Hepatocyte (in vitro differentiated cells): ENCODE data around the gene DGKI. TPM values are rescaled to one million over a fixed set of nuclear protein-coding genes. Genes with fewer than 3 reads are reported as not detected.

ENCODE experiments used
- DNase-seq: peaks from one replicate; pipeline ENCODE4 v3.0.0-alpha.2; 2016; ENCODE audit warnings: low spot score
- H2AFZ ChIP-seq: fragments of 200-600 bp; sonication (generic); 2 replicates; pipeline ENCODE4 v1.6.0; 2016; ENCODE audit warnings: antibody characterized with exemption, mild to moderate bottlenecking
- H3K27ac ChIP-seq: fragments of 200-600 bp; sonication (generic); 2 replicates; pipeline ENCODE4 v1.5.1; 2016; ENCODE audit warnings: mild to moderate bottlenecking
- H3K27me3 ChIP-seq: fragments of 200-600 bp; sonication (generic); 2 replicates; pipeline ENCODE4 v1.6.1; 2016
- H3K36me3 ChIP-seq: fragments of 200-600 bp; sonication (generic); replicated peaks from 2 replicates; pipeline ENCODE4 v1.5.1; 2016; ENCODE audit warnings: low read depth; ENCODE audit not compliant: insufficient read depth
- H3K4me1 ChIP-seq: fragments of 200-600 bp; sonication (generic); 2 replicates; pipeline ENCODE4 v1.5.1; 2016; ENCODE audit warnings: mild to moderate bottlenecking, moderate library complexity; ENCODE audit not compliant: insufficient read depth
- H3K4me2 ChIP-seq: fragments of 200-600 bp; sonication (generic); 2 replicates; pipeline ENCODE4 v1.6.0; 2016
- H3K4me3 ChIP-seq: fragments of 200-600 bp; sonication (generic); 2 replicates; pipeline ENCODE4 v1.5.1; 2016; ENCODE audit warnings: mild to moderate bottlenecking
- H3K79me2 ChIP-seq: fragments of 200-600 bp; sonication (generic); 2 replicates; pipeline ENCODE4 v1.6.0; 2017; ENCODE audit warnings: mild to moderate bottlenecking
- H3K9me2 ChIP-seq: fragments of 200-600 bp; sonication (generic); replicated peaks from 2 replicates; pipeline ENCODE4 v1.6.0; 2017; ENCODE audit warnings: mild to moderate bottlenecking; ENCODE audit not compliant: insufficient read depth
- H3K9me3 ChIP-seq: fragments of 200-600 bp; sonication (generic); 2 replicates; pipeline ENCODE4 v1.5.1; 2016; ENCODE audit warnings: low read depth, mild to moderate bottlenecking
- H4K20me1 ChIP-seq: fragments of 200-600 bp; sonication (generic); 2 replicates; pipeline ENCODE4 v1.6.0; 2016; ENCODE audit warnings: mild to moderate bottlenecking; ENCODE audit not compliant: insufficient read depth, poor library complexity, severe bottlenecking
- EZH2 ChIP-seq: fragments of 200-600 bp; sonication (generic); IDR thresholded peaks from 2 replicates; pipeline ENCODE4 v1.6.1; 2016; ENCODE audit warnings: antibody characterized with exemption, mild to moderate bottlenecking, borderline replicate concordance
- EZH2phosphoT487 ChIP-seq: fragments of 200-600 bp; sonication (generic); IDR thresholded peaks from one replicate; pipeline ENCODE4 v1.6.1; 2018; ENCODE audit warnings: antibody characterized with exemption, mild to moderate bottlenecking, low read depth, moderate library complexity; ENCODE audit not compliant: unreplicated experiment, severe bottlenecking
- WGBS: methylation state at CpG from one replicate; pipeline ENCODE4 v1.1.6; 2016; ENCODE audit warnings: low lambda C conversion rate; ENCODE audit errors: missing lambda C conversion rate; 5-methylcytosine and 5-hydroxymethylcytosine counted together
- polyA plus RNA-seq: library from polyadenylated mRNA; unstranded; fragments of >200 nt; fragmentation: Nextera tagmentation; extraction: Ambion mirVana; gene quantifications from 2 replicates; pipeline ENCODE4 v1.2.1, GENCODE V29; 2016
- total RNA-seq: library from RNA; depleted of rRNA; stranded (reverse); fragments of >200 nt; gene quantifications from 2 replicates; pipeline ENCODE4 v1.2.3, GENCODE V29; 2014
- TF ChIP-seq, protein P1 (sequence below): fragments of 200-600 bp; sonication (generic); IDR thresholded peaks from 2 replicates; pipeline ENCODE4 v1.5.1; 2016; ENCODE audit warnings: antibody characterized with exemption, mild to moderate bottlenecking; ENCODE audit not compliant: poor library complexity

DGKI gene
- total and polyA plus RNA-seq, 2 experiments from 2014 or later, result 0.47 to 1.8 TPM

DNA sequence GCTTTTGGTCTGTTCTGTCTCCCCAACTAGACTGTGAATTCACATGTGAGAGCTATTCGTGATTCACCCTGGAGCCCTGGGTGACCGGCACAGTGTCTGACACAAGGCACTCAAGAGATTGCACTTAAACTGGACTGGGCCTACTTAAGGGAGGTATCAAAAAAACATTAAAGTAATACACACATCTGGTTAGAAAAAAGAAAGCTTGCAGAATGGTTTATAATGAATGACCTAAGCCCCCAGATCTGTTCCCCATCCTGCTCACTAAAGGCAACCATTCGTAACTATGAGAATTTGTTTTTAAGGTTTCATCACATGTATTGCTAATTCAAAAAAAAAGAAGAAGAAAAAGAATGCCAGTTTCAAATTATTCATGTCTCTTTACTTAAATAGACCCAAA lies 74.5 kb downstream of the DGKI start:
- H3K4me3 ChIP-seq, result no peak overlapping the region
- no peaks in the 10 kb centered on the region for H3K9me3 ChIP-seq
- no peaks in the 10 kb centered on the region for H4K20me1 ChIP-seq
- TF ChIP-seq, protein P1, sequence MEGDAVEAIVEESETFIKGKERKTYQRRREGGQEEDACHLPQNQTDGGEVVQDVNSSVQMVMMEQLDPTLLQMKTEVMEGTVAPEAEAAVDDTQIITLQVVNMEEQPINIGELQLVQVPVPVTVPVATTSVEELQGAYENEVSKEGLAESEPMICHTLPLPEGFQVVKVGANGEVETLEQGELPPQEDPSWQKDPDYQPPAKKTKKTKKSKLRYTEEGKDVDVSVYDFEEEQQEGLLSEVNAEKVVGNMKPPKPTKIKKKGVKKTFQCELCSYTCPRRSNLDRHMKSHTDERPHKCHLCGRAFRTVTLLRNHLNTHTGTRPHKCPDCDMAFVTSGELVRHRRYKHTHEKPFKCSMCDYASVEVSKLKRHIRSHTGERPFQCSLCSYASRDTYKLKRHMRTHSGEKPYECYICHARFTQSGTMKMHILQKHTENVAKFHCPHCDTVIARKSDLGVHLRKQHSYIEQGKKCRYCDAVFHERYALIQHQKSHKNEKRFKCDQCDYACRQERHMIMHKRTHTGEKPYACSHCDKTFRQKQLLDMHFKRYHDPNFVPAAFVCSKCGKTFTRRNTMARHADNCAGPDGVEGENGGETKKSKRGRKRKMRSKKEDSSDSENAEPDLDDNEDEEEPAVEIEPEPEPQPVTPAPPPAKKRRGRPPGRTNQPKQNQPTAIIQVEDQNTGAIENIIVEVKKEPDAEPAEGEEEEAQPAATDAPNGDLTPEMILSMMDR, result no peak
- no peak for TF ChIP-seq EZH2
- no peak for TF ChIP-seq EZH2phosphoT487
- no peaks in the 10 kb centered on the region for H3K9me2 ChIP-seq
- no peak overlapping the region for H2AFZ ChIP-seq
- DNase-seq, result no peak
- no peaks in the 10 kb centered on the region for H3K27me3 ChIP-seq
- no peaks in the 10 kb centered on the region for H3K79me2 ChIP-seq
- no peak overlapping the region for H3K27ac ChIP-seq
- no peaks in the 10 kb centered on the region for H3K4me1 ChIP-seq
- WGBS, result 86% methylated on average over 3 of the region's 3 CpGs
- H3K36me3 ChIP-seq, result no peaks in the 10 kb centered on the region
- no peak overlapping the region for H3K4me2 ChIP-seq

DNA sequence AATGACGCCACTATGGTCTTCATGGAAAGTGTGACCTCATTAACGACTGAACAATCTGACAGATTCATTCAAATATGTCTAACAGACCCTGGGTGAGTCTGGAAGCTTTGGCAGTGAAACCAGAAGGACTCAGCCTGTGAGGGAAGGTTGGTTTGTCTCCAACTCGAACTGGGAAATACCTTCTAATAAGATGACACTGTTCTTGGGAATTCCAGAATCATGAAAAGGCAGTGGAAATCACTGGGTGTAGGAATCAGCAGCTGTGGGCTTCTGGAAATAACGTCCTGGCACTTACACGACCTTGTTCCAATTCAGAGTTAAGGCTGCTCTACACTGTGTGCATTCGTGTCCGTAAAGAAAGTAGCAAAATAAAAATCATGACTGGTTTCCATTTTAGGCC lies 75.1 kb downstream of the DGKI start:
- Histone ChIP-seq H3K27ac (no peak overlapping the region), H3K27me3 (no peaks in the 10 kb centered on the region), H4K20me1 (no peaks in the 10 kb centered on the region), H3K4me3 (no peak overlapping the region), H3K9me3 (no peaks in the 10 kb centered on the region), H3K36me3 (no peaks in the 10 kb centered on the region), H2AFZ (no peak overlapping the region), H3K4me1 (no peaks in the 10 kb centered on the region), H3K4me2 (no peak overlapping the region), H3K79me2 (no peaks in the 10 kb centered on the region), H3K9me2 (no peaks in the 10 kb centered on the region)
- DNase-seq, result no peak
- TF ChIP-seq EZH2 (no peak), EZH2phosphoT487 (no peak)
- TF ChIP-seq, protein P1, result no peak
- 91% methylated on average over 7 of the region's 7 CpGs for WGBS

DNA sequence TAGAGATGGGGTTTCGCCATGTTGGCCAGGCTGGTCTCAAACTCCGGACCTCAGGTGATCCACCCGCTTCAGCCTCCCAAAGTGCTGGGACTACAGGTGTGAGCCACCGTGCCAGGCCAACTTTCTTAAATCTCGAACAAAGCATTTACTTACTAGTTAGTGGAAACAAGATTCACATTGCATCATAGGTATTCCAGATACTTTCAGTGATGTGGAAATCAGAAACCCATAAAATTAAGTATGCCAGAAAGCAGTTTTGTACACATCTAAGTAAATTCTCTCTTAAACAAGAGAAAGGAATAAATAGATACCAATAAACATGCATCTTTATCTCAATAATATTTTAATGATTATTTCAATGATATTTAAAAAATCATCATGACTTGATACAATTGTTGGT lies 75.5 kb downstream of the DGKI start:
- no peaks in the 10 kb centered on the region for H4K20me1 ChIP-seq
- DNase-seq, result no peak
- no peaks in the 10 kb centered on the region for H3K9me3 ChIP-seq
- no peaks in the 10 kb centered on the region for H3K4me1 ChIP-seq
- no peak overlapping the region for H2AFZ ChIP-seq
- no peak overlapping the region for H3K4me3 ChIP-seq
- TF ChIP-seq EZH2 (no peak), EZH2phosphoT487 (no peak)
- TF ChIP-seq, protein P1, result no peak
- 96% methylated on average over 5 of the region's 5 CpGs for WGBS
- H3K27me3 ChIP-seq, result no peaks in the 10 kb centered on the region
- H3K36me3 ChIP-seq, result no peaks in the 10 kb centered on the region
- no peaks in the 10 kb centered on the region for H3K9me2 ChIP-seq
- no peak overlapping the region for H3K4me2 ChIP-seq
- no peak overlapping the region for H3K27ac ChIP-seq
- H3K79me2 ChIP-seq, result no peaks in the 10 kb centered on the region

DNA sequence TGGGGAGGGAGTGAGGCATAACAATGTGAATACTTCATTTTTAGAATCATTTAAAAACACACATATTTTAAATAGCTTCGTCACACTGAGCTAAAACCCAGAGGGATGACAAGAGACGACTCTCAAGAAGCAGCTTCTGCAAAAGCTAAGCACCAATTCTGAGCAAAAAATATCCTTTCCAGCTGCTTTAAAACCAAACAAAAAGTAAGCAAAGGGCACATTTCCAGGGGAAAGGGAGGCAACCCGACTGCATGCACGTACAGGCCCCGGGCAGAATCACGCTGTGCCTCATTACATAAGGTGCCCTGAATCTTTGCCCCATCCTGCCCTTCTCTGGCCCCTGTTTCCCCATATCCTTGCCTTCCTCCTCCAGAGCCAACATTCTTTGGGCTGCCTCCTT lies 78.4 kb downstream of the DGKI start:
- no peaks in the 10 kb centered on the region for H3K9me3 ChIP-seq
- no peaks in the 10 kb centered on the region for H3K4me1 ChIP-seq
- no peak overlapping the region for H3K4me2 ChIP-seq
- no peaks in the 10 kb centered on the region for H3K27me3 ChIP-seq
- H4K20me1 ChIP-seq, result no peaks in the 10 kb centered on the region
- H3K79me2 ChIP-seq, result no peaks in the 10 kb centered on the region
- no peak overlapping the region for H2AFZ ChIP-seq
- no peak for DNase-seq
- H3K4me3 ChIP-seq, result no peak overlapping the region
- H3K36me3 ChIP-seq, result no peaks in the 10 kb centered on the region
- 85% methylated on average over 6 of the region's 6 CpGs for WGBS
- no peaks in the 10 kb centered on the region for H3K9me2 ChIP-seq
- TF ChIP-seq, protein P1, result no peak
- TF ChIP-seq EZH2phosphoT487 (no peak), EZH2 (no peak)
- H3K27ac ChIP-seq, result no peak overlapping the region
